Karpas-422 (cell line): ENCODE results near the gene ADARB1. TPM values are rescaled to one million over a fixed set of nuclear protein-coding genes. Genes with fewer than 3 reads are reported as not detected.

Experiments used
- DNase-seq: peaks from one replicate; pipeline ENCODE4 v3.0.0-alpha.2; 2015
- H2AFZ ChIP-seq: fragments of 200-600 bp; sonication (generic); 2 replicates; pipeline ENCODE4 v1.6.1; 2014; ENCODE audit warnings: antibody characterized with exemption, low read length, mixed read lengths
- H3K27ac ChIP-seq: fragments of 200-600 bp; sonication (generic); 2 replicates; pipeline ENCODE4 v1.5.1; 2014; ENCODE audit warnings: mild to moderate bottlenecking, low read length, moderate library complexity
- H3K27me3 ChIP-seq: fragments of 200-600 bp; sonication (generic); 2 replicates; pipeline ENCODE4 v1.6.1; 2014; ENCODE audit warnings: low read length, mixed read lengths
- H3K36me3 ChIP-seq: fragments of 200-600 bp; sonication (generic); 2 replicates; pipeline ENCODE4 v1.6.1; 2014; ENCODE audit warnings: low read length, mixed read lengths; ENCODE audit not compliant: insufficient read depth
- H3K4me1 ChIP-seq: fragments of 200-600 bp; sonication (generic); 2 replicates; pipeline ENCODE4 v1.6.1; 2014; ENCODE audit warnings: mild to moderate bottlenecking, low read length, mixed read lengths
- H3K4me2 ChIP-seq: fragments of 200-600 bp; sonication (generic); 2 replicates; pipeline ENCODE4 v1.6.1; 2014; ENCODE audit warnings: low read length, low read depth, mild to moderate bottlenecking; ENCODE audit not compliant: poor library complexity, severe bottlenecking
- H3K4me3 ChIP-seq: fragments of 200-600 bp; sonication (generic); 2 replicates; pipeline ENCODE4 v1.5.1; 2014; ENCODE audit warnings: mild to moderate bottlenecking, antibody characterized with exemption, low read length, mixed read lengths
- H3K79me2 ChIP-seq: fragments of 200-600 bp; sonication (generic); 2 replicates; pipeline ENCODE4 v1.6.1; 2014; ENCODE audit warnings: mild to moderate bottlenecking, low read length, mixed read lengths
- H3K9ac ChIP-seq: fragments of 200-600 bp; sonication (generic); 2 replicates; pipeline ENCODE4 v1.6.0; 2014; ENCODE audit warnings: low read length
- H3K9me2 ChIP-seq: fragments of 200-600 bp; sonication (generic), shearing (Covaris generic); replicated peaks from 2 replicates; pipeline ENCODE4 v1.6.0; 2014; ENCODE audit warnings: mild to moderate bottlenecking, low read length, moderate library complexity; ENCODE audit not compliant: insufficient read depth
- H3K9me3 ChIP-seq: fragments of 300-700, 200-600 bp; sonication (generic); 2 replicates; pipeline ENCODE4 v1.6.1; 2014; ENCODE audit warnings: low read length, mixed read lengths
- H4K20me1 ChIP-seq: fragments of 200-600 bp; sonication (generic); 2 replicates; pipeline ENCODE4 v1.6.1; 2014; ENCODE audit warnings: mild to moderate bottlenecking, antibody characterized with exemption, low read length, low read depth; ENCODE audit not compliant: insufficient read depth
- total RNA-seq: library from RNA; depleted of rRNA; stranded (reverse); fragments of >200 nt; shearing (Covaris generic); gene quantifications from 2 replicates; pipeline ENCODE4 v1.2.3, GENCODE V29; 2014; ENCODE audit warnings: low replicate concordance

Gene ADARB1
- total RNA-seq, 1 experiment from 2014 or later: 2.0 TPM

- Histone ChIP-seq H4K20me1 (no peaks in the 10 kb centered on the region), H3K79me2 (no peaks in the 10 kb centered on the region), H2AFZ (no peak overlapping the region), H3K27ac (no peak overlapping the region), H3K27me3 (no peaks in the 10 kb centered on the region), H3K9me3 (peaks cover 45% of the 10 kb centered on the region), H3K4me3 (no peak overlapping the region), H3K9ac (no peak overlapping the region), H3K4me1 (no peaks in the 10 kb centered on the region), H3K36me3 (0 out of 2 replicates have a peak, but pooled peaks cover 6% of the 10 kb centered on the region), H3K4me2 (no peak overlapping the region), H3K9me2 (no peaks in the 10 kb centered on the region)
- no peak for DNase-seq
These were observed 112.3 kb downstream of the ADARB1 start for GRCh38 chr21:45186709-45187108.

GRCh38 chr21:45187646-45188045 lies 113.3 kb downstream of the ADARB1 start:
- Histone ChIP-seq H3K9ac (no peak overlapping the region), H3K4me2 (no peak overlapping the region), H3K79me2 (no peaks in the 10 kb centered on the region), H2AFZ (no peak overlapping the region), H3K27ac (no peak overlapping the region), H3K36me3 (0 out of 2 replicates have a peak, but pooled peaks cover 6% of the 10 kb centered on the region), H4K20me1 (no peaks in the 10 kb centered on the region), H3K9me2 (no peaks in the 10 kb centered on the region), H3K27me3 (no peaks in the 10 kb centered on the region), H3K4me1 (no peaks in the 10 kb centered on the region), H3K4me3 (no peak overlapping the region), H3K9me3 (peaks cover 45% of the 10 kb centered on the region)
- no peak for DNase-seq

- Histone ChIP-seq H3K27me3 (no peaks in the 10 kb centered on the region), H3K9me2 (no peaks in the 10 kb centered on the region), H3K4me2 (no peak overlapping the region), H2AFZ (no peak overlapping the region), H3K4me1 (no peaks in the 10 kb centered on the region), H3K79me2 (no peaks in the 10 kb centered on the region), H3K27ac (no peak overlapping the region), H3K36me3 (0 out of 2 replicates have a peak, but pooled peaks cover 6% of the 10 kb centered on the region), H3K9ac (no peak overlapping the region), H4K20me1 (no peaks in the 10 kb centered on the region), H3K9me3 (peaks cover 45% of the 10 kb centered on the region), H3K4me3 (no peak overlapping the region)
- DNase-seq: no peak
These were observed 115.6 kb downstream of the ADARB1 start for GRCh38 chr21:45190013-45190412.

GRCh38 chr21:45192332-45192731 lies 118.0 kb downstream of the ADARB1 start:
- Histone ChIP-seq H3K79me2 (no peaks in the 10 kb centered on the region), H3K9me3 (peaks cover 34% of the 10 kb centered on the region), H4K20me1 (no peaks in the 10 kb centered on the region), H3K4me1 (no peaks in the 10 kb centered on the region), H3K27me3 (no peaks in the 10 kb centered on the region), H3K4me3 (no peak overlapping the region), H3K4me2 (no peak overlapping the region), H2AFZ (no peak overlapping the region), H3K36me3 (0 out of 2 replicates have a peak, but pooled peaks cover 6% of the 10 kb centered on the region), H3K9me2 (no peaks in the 10 kb centered on the region), H3K27ac (no peak overlapping the region), H3K9ac (no peak overlapping the region)
- DNase-seq: peak; percentile 56

GRCh38 chr21:45196620-45197019 lies 122.2 kb downstream of the ADARB1 start:
- no peaks in the 10 kb centered on the region for H3K79me2 ChIP-seq
- H3K27me3 ChIP-seq: no peaks in the 10 kb centered on the region
- H3K9me3 ChIP-seq: no peaks in the 10 kb centered on the region
- no peak overlapping the region for H3K27ac ChIP-seq
- no peak overlapping the region for H2AFZ ChIP-seq
- no peak overlapping the region for H3K4me3 ChIP-seq
- no peak overlapping the region for H3K4me2 ChIP-seq
- H4K20me1 ChIP-seq: no peaks in the 10 kb centered on the region
- no peaks in the 10 kb centered on the region for H3K36me3 ChIP-seq
- H3K4me1 ChIP-seq: no peaks in the 10 kb centered on the region
- H3K9ac ChIP-seq: no peak overlapping the region
- DNase-seq: no peak
- no peaks in the 10 kb centered on the region for H3K9me2 ChIP-seq

GRCh38 chr21:45199201-45199600 lies 124.8 kb downstream of the ADARB1 start:
- no peak for DNase-seq
- Histone ChIP-seq H4K20me1 (no peaks in the 10 kb centered on the region), H2AFZ (no peak overlapping the region), H3K4me3 (no peak overlapping the region), H3K4me2 (no peak overlapping the region), H3K9me3 (no peaks in the 10 kb centered on the region), H3K4me1 (no peaks in the 10 kb centered on the region), H3K27me3 (no peaks in the 10 kb centered on the region), H3K27ac (no peak overlapping the region), H3K9me2 (no peaks in the 10 kb centered on the region), H3K79me2 (no peaks in the 10 kb centered on the region), H3K9ac (no peak overlapping the region), H3K36me3 (no peaks in the 10 kb centered on the region)

- Histone ChIP-seq H3K79me2 (no peaks in the 10 kb centered on the region), H2AFZ (no peak overlapping the region)
- DNase-seq: no peak
These were observed 125.7 kb downstream of the ADARB1 start for GRCh38 chr21:45200031-45200430.

GRCh38 chr21:45200581-45201296 lies 126.4 kb downstream of the ADARB1 start:
- H3K36me3 ChIP-seq: no peaks in the 10 kb centered on the region
- no peaks in the 10 kb centered on the region for H3K9me3 ChIP-seq
- no peak overlapping the region for H3K9ac ChIP-seq
- no peak overlapping the region for H3K4me3 ChIP-seq
- no peak for DNase-seq
- no peak overlapping the region for H2AFZ ChIP-seq
- no peaks in the 10 kb centered on the region for H3K79me2 ChIP-seq
- no peaks in the 10 kb centered on the region for H4K20me1 ChIP-seq
- no peaks in the 10 kb centered on the region for H3K4me1 ChIP-seq
- H3K4me2 ChIP-seq: no peak overlapping the region
- H3K27me3 ChIP-seq: no peaks in the 10 kb centered on the region
- no peaks in the 10 kb centered on the region for H3K9me2 ChIP-seq
- H3K27ac ChIP-seq: no peak overlapping the region

More at GRCh38 chr21:45200031-45200430, 125.7 kb downstream of the ADARB1 start:
- Histone ChIP-seq H3K4me2 (no peak overlapping the region), H3K27me3 (no peaks in the 10 kb centered on the region), H3K9ac (no peak overlapping the region), H3K4me1 (no peaks in the 10 kb centered on the region), H3K36me3 (no peaks in the 10 kb centered on the region), H3K27ac (no peak overlapping the region), H3K4me3 (no peak overlapping the region), H3K9me3 (no peaks in the 10 kb centered on the region), H3K9me2 (no peaks in the 10 kb centered on the region), H4K20me1 (no peaks in the 10 kb centered on the region)
